Measurements from ENCODE around the gene MTHFD2L.

Gene MTHFD2L

DNA sequence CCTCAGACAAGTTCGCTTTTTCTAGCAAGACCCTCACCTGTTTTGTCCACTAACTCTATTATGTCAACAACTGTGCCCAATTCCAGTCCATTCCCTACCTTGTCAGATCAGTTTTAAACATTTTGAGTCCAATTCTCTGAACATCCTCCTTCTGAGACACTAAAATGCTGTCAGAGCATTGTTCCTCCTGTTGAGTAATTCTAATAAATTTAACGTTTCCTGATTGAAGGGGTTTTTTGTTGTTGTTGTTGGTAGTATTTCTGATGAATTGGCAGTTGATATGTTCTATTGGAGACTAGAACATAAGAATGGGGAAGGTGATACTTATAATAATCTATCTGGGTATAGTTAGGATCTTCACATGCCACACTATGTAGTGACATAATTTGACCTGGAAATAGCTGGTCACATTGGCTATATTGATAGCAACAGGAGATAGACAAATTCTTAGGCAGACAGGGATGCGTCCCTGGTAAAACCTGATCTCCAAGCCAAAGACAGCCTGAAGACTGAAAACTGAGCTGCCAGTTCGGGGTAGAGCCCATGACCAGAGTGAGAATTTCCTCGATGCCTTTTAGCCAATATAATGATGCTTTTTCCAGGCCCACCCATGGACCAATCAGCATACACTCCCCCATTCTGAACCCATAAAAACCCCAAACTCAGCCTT is 46.5 kb upstream of the MTHFD2L start:
- Histone ChIP-seq H3K9me3 (no peaks in the 10 kb centered on the region), H3K27me3 (no peaks in the 10 kb centered on the region), H3K4me3 (ENCODE audit: low read depth in 1 of 2, low read length in 1 of 2) (no peak overlapping the region), H3K36me3 (no peaks in the 10 kb centered on the region), H3K4me1 (ENCODE audit: control insufficient read depth in 1 of 2, insufficient read depth in 1 of 2, low read depth in 1 of 2, low read length in 1 of 2) (peaks cover 8 to 12% of the 10 kb centered on the region in 2 experiments), H3K27ac (no peak overlapping the region)
- TF ChIP-seq, protein P1, sequence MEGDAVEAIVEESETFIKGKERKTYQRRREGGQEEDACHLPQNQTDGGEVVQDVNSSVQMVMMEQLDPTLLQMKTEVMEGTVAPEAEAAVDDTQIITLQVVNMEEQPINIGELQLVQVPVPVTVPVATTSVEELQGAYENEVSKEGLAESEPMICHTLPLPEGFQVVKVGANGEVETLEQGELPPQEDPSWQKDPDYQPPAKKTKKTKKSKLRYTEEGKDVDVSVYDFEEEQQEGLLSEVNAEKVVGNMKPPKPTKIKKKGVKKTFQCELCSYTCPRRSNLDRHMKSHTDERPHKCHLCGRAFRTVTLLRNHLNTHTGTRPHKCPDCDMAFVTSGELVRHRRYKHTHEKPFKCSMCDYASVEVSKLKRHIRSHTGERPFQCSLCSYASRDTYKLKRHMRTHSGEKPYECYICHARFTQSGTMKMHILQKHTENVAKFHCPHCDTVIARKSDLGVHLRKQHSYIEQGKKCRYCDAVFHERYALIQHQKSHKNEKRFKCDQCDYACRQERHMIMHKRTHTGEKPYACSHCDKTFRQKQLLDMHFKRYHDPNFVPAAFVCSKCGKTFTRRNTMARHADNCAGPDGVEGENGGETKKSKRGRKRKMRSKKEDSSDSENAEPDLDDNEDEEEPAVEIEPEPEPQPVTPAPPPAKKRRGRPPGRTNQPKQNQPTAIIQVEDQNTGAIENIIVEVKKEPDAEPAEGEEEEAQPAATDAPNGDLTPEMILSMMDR (IDR thresholded peaks at IDR 0.05), result no peak

DNA sequence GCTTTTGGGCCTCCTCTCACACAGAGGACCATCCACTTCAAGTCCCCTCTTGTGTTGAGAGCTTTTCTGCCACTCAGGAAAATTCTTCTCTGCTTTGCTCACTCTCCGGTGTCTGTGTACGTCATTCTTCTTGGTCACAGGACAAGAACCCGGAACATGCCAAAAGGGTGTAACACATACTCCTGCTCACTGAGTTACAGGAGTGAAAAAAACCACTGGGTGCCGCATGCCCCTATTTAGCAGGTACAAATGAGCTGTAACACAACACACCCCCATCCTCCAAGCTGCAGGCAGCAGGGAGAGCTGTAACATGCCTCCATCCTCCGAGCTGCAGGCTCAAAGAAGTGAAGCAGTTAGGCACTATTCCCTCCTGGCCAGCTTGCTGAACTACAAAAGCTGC is 45.9 kb upstream of the MTHFD2L start:
- TF ChIP-seq, protein P1 (IDR thresholded peaks at IDR 0.05), result no peak
- Histone ChIP-seq H3K36me3 (no peaks in the 10 kb centered on the region), H3K9me3 (no peaks in the 10 kb centered on the region), H3K27me3 (no peaks in the 10 kb centered on the region), H3K4me1 (ENCODE audit: control insufficient read depth in 1 of 2, insufficient read depth in 1 of 2, low read depth in 1 of 2, low read length in 1 of 2) (peaks cover 8 to 12% of the 10 kb centered on the region in 2 experiments), H3K4me3 (ENCODE audit: low read depth in 1 of 2, low read length in 1 of 2) (no peak overlapping the region), H3K27ac (no peak overlapping the region)

DNA sequence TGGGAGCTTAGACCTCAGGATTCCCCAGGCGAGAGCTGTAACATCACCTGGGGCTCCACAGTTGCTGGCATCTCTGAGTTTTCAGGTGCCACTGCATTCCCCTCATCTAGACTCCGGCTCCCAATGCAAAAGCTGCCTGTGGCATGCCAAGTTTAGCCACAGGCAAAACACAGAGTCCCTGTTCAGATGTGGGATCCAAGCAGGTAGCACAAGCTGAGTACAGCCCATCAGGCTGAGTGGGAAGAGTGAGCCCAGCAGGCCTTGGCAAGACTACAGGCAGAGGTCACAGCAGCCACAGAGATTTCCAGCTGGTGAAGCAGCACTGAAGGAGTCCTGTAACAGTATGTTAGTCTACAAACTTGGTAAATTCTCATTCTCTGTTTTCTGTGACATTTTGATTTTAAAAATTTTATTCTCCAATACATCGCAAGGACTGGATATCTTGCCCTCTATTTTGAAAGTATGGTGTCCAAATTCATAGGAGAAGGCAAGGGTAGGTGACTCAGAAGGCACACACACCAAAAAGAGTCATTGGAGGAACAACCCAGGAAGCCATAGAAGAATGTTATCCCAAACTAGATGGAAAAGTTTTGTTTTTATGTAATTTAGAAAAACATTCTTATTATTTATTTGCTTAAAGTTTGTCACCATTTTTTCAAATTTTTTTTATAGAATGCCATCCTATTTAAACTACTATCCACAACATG is 45.4 kb upstream of the MTHFD2L start:
- Histone ChIP-seq H3K4me3 (ENCODE audit: low read depth in 1 of 2, low read length in 1 of 2) (no peak overlapping the region), H3K4me1 (ENCODE audit: control insufficient read depth in 1 of 2, insufficient read depth in 1 of 2, low read depth in 1 of 2, low read length in 1 of 2) (peaks cover 8 to 12% of the 10 kb centered on the region in 2 experiments), H3K9me3 (no peaks in the 10 kb centered on the region), H3K27me3 (no peaks in the 10 kb centered on the region), H3K27ac (no peak overlapping the region), H3K36me3 (no peaks in the 10 kb centered on the region)
- TF ChIP-seq, protein P1 (IDR thresholded peaks at IDR 0.05), result no peak

DNA sequence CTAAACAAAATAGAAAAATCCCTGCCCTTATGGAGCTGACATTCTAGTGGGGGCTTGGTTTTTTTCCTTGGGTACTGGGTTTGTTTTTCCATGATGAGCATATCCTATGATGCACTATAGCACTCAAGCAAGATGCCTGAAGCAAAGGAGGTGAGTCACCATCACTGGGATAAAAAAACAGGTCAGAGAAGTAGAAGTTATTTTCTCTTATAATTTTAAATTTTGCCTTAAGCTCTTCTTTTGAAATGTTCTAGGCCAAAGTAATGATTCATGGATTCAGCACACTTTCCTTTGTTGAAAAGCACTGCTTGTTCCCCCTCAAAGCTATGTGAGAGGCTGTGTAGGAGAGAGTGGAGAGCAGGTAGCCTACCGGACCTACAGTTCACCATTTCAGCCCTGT is 43.7 kb upstream of the MTHFD2L start:
- Histone ChIP-seq H3K4me1 (ENCODE audit: control insufficient read depth in 1 of 2, insufficient read depth in 1 of 2, low read depth in 1 of 2, low read length in 1 of 2) (peaks cover 0 to 2% of the 10 kb centered on the region in 2 experiments), H3K4me3 (ENCODE audit: low read depth in 1 of 2, low read length in 1 of 2) (no peak overlapping the region), H3K27ac (no peak overlapping the region), H3K9me3 (no peaks in the 10 kb centered on the region), H3K27me3 (no peaks in the 10 kb centered on the region), H3K36me3 (no peaks in the 10 kb centered on the region)
- TF ChIP-seq, protein P1 (IDR thresholded peaks at IDR 0.05), result no peak

DNA sequence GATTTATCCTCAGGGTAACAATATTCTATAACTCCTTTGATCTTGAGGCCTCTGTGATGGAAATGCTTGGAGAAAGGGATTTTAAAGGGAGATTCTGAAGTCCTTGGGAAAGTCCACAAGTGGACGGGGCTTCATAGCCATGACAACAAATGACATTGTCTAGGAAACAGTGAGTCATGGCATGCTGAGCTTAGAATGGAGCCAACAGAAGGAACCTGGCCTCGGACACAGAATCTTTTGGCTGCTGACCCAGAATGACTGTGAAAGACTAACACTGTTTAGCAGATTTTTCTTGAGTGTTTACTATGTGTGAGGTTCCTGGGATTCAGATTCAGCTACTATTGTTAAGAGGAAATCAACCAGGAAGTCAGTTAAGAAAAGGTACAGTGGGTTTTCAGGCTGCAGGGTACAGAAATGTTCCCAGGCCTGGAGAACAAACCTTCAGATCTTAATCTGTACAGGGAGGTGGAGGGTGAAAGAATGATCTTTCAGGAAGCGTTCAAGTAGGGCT is 40.8 kb upstream of the MTHFD2L start:
- Histone ChIP-seq H3K36me3 (no peaks in the 10 kb centered on the region), H3K27me3 (no peaks in the 10 kb centered on the region), H3K4me1 (ENCODE audit: control insufficient read depth in 1 of 2, insufficient read depth in 1 of 2, low read depth in 1 of 2, low read length in 1 of 2) (no peaks in the 10 kb centered on the region), H3K4me3 (ENCODE audit: low read depth in 1 of 2, low read length in 1 of 2) (no peak overlapping the region), H3K27ac (no peak overlapping the region), H3K9me3 (no peaks in the 10 kb centered on the region)
- TF ChIP-seq, protein P1 (IDR thresholded peaks at IDR 0.05), result no peak
